Measurements from ENCODE around the gene TUBB2B. TPM values are rescaled to one million over a fixed set of nuclear protein-coding genes. Genes with fewer than 3 reads are reported as not detected.

Gene TUBB2B
- total RNA-seq, 2 donors from 2014 or later, result 2.2 to 3.9 TPM

Other genes with a start within 250 kb of the TUBB2B start
- gene NQO2, start 227.8 kb downstream of the TUBB2B start, total RNA-seq, result 10 to 100 TPM; 46.2 to 53.8 TPM
- gene RIPK1, start 159.2 kb downstream of the TUBB2B start, total RNA-seq, result 10 to 100 TPM; 10.6 to 13.1 TPM
- 10 to 100 TPM; 12.4 to 13.6 TPM for gene BPHL, start 108.9 kb downstream of the TUBB2B start, total RNA-seq
- gene TUBB2A, start 70.1 kb downstream of the TUBB2B start, total RNA-seq, result 10 to 100 TPM; 43.8 to 57.8 TPM
- 1 to 10 TPM; 6.7 to 8.8 TPM for gene PSMG4, start 31.3 kb upstream of the TUBB2B start, total RNA-seq
- gene SLC22A23, start 229.4 kb upstream of the TUBB2B start, total RNA-seq, result 1 to 10 TPM; 4.3 to 5.5 TPM

Data from left cardiac atrium (tissue), 2 donors.